MM.1S (cell line): ENCODE data around the gene TMEM250.

ENCODE experiments used
- DNase-seq: peaks from one replicate; pipeline ENCODE4 v3.0.0-alpha.2; 2015
- H2AFZ ChIP-seq: fragments of 300-600 bp; sonication (generic); 2 replicates; pipeline ENCODE4 v1.6.0; 2016; ENCODE audit warnings: antibody characterized with exemption, low read length
- H3F3A ChIP-seq: fragments of 300-600 bp; sonication (generic); 2 replicates; pipeline ENCODE4 v1.6.1; 2016; ENCODE audit warnings: mild to moderate bottlenecking, antibody characterized with exemption, low read length, moderate library complexity, mixed read lengths; ENCODE audit not compliant: insufficient read depth
- H3K27ac ChIP-seq: fragments of 300-600 bp; sonication (generic); 2 replicates; pipeline ENCODE4 v1.5.1; 2016; ENCODE audit warnings: mild to moderate bottlenecking, low read length
- H3K27me3 ChIP-seq: fragments of 300-600 bp; sonication (generic); replicated peaks from 2 replicates; pipeline ENCODE4 v1.6.0; 2016; ENCODE audit warnings: low read length; ENCODE audit not compliant: insufficient read depth
- H3K36me3 ChIP-seq: fragments of 300-600 bp; sonication (generic); replicated peaks from 2 replicates; pipeline ENCODE4 v1.6.1; 2016; ENCODE audit warnings: mild to moderate bottlenecking, low read length, mixed read lengths; ENCODE audit not compliant: insufficient read depth
- H3K4me1 ChIP-seq: fragments of 300-600 bp; sonication (generic); 2 replicates; pipeline ENCODE4 v1.6.1; 2016; ENCODE audit warnings: low read length, mixed read lengths
- H3K4me2 ChIP-seq: fragments of 300-600 bp; sonication (generic); 2 replicates; pipeline ENCODE4 v1.6.0; 2016; ENCODE audit warnings: low read depth, low read length
- H3K4me3 ChIP-seq: fragments of 300-600 bp; sonication (generic); 2 replicates; pipeline ENCODE4 v1.5.1; 2016; ENCODE audit warnings: low read length, mixed read lengths
- H3K79me2 ChIP-seq: fragments of 300-600 bp; sonication (generic); 2 replicates; pipeline ENCODE4 v1.6.1; 2016; ENCODE audit warnings: mixed run types, low read length, mixed read lengths
- H3K9ac ChIP-seq: fragments of 300-600 bp; sonication (generic); 2 replicates; pipeline ENCODE4 v1.6.1; 2016; ENCODE audit warnings: low read length, mixed read lengths
- H3K9me2 ChIP-seq: fragments of 300-600 bp; sonication (generic); replicated peaks from 2 replicates; pipeline ENCODE4 v1.6.1; 2016; ENCODE audit warnings: mild to moderate bottlenecking, low read length, mixed read lengths; ENCODE audit not compliant: insufficient read depth
- H3K9me3 ChIP-seq: fragments of 300-600 bp; sonication (generic); replicated peaks from 2 replicates; pipeline ENCODE4 v1.6.1; 2016; ENCODE audit warnings: mild to moderate bottlenecking, low read length, mixed read lengths; ENCODE audit not compliant: insufficient read depth
- H4K20me1 ChIP-seq: fragments of 300-600 bp; sonication (generic); 2 replicates; pipeline ENCODE4 v1.6.1; 2016; ENCODE audit warnings: mild to moderate bottlenecking, low read length, moderate library complexity, mixed read lengths; ENCODE audit not compliant: insufficient read depth
- EZH2 ChIP-seq: fragments of 300-600 bp; sonication (generic); optimal IDR thresholded peaks from 2 replicates; pipeline ENCODE3; 2017; ENCODE audit warnings: low read depth, mild to moderate bottlenecking, antibody characterized with exemption, low read length, mixed read lengths
- EZH2phosphoT487 ChIP-seq: fragments of 300-600 bp; sonication (generic); IDR thresholded peaks from 2 replicates; pipeline ENCODE4 v1.6.1; 2018; ENCODE audit warnings: antibody characterized with exemption, low read length
- TF ChIP-seq, protein P1 (sequence below): fragments of 300-600 bp; sonication (generic); IDR thresholded peaks from 2 replicates; pipeline ENCODE4 v1.5.1; 2016; ENCODE audit warnings: antibody characterized with exemption, low read length, mixed read lengths

Gene TMEM250

DNA sequence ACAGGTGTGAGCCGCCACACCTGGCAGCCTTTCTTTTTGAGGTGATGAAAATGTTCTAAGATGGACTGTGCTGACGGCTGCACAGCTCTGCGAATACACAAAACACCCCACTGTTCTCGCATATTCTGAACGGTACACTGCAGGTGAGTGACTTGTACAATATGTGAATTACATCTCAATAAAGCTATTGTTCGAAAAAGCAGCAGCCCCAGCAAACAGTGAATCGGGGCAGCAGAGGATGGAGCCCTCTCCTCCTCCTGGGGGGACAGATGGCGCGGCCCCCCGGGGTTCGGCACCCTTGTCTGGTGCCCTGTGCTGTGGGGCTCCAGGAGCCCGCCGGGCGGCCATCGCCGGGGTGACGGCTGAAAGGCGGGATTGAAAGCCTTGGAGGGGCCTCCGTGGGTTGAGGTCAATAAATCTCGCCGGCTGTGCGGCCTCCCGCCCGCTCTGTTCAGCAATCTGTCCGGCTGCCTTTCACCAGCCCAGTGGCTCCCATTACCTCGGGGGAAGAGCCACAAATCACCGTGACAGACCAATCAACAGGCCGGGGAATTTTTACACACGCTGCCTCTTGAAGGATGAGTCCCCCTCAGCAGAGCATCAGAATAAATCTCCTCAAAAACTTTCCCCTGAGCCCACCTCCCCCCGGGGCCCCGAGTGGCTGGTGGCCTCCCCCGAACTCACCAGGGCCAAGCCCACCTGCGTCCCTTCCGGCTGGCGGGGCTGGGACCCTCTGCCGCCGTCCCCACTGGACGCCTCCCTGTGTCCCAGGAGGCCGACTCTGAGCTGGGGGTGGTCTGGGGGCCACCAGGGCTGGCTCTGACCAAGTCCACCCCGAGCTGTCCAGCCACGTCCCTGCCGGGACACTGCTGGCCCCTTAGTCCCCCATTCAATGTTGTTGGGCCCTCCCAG, 37.8 kb upstream of the TMEM250 start:
- DNase-seq, result no peak
- no peaks in the 10 kb centered on the region for H3K36me3 ChIP-seq
- no peaks in the 10 kb centered on the region for H3K79me2 ChIP-seq
- H3K4me1 ChIP-seq, result no peaks in the 10 kb centered on the region
- H3K4me2 ChIP-seq, result no peak overlapping the region
- H3F3A ChIP-seq, result no peaks in the 10 kb centered on the region
- H3K27ac ChIP-seq, result no peak overlapping the region
- peaks cover 94% of the 10 kb centered on the region for H3K27me3 ChIP-seq
- H3K9me3 ChIP-seq, result no peaks in the 10 kb centered on the region
- TF ChIP-seq EZH2, result peak; percentile 32
- TF ChIP-seq, protein P1, sequence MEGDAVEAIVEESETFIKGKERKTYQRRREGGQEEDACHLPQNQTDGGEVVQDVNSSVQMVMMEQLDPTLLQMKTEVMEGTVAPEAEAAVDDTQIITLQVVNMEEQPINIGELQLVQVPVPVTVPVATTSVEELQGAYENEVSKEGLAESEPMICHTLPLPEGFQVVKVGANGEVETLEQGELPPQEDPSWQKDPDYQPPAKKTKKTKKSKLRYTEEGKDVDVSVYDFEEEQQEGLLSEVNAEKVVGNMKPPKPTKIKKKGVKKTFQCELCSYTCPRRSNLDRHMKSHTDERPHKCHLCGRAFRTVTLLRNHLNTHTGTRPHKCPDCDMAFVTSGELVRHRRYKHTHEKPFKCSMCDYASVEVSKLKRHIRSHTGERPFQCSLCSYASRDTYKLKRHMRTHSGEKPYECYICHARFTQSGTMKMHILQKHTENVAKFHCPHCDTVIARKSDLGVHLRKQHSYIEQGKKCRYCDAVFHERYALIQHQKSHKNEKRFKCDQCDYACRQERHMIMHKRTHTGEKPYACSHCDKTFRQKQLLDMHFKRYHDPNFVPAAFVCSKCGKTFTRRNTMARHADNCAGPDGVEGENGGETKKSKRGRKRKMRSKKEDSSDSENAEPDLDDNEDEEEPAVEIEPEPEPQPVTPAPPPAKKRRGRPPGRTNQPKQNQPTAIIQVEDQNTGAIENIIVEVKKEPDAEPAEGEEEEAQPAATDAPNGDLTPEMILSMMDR, result no peak
- H4K20me1 ChIP-seq, result no peaks in the 10 kb centered on the region
- no peak overlapping the region for H2AFZ ChIP-seq
- H3K9ac ChIP-seq, result no peak overlapping the region
- H3K4me3 ChIP-seq, result no peak overlapping the region
- H3K9me2 ChIP-seq, result no peaks in the 10 kb centered on the region

GRCh38 chr9:136155576-136155975, 36.9 kb upstream of the TMEM250 start:
- Histone ChIP-seq H3K9me3 (no peaks in the 10 kb centered on the region), H3K27me3 (peaks cover 91% of the 10 kb centered on the region), H4K20me1 (no peaks in the 10 kb centered on the region), H3F3A (no peaks in the 10 kb centered on the region), H3K36me3 (no peaks in the 10 kb centered on the region), H3K27ac (no peak overlapping the region), H3K4me3 (no peak overlapping the region), H3K9ac (no peak overlapping the region), H3K9me2 (no peaks in the 10 kb centered on the region), H3K4me1 (no peaks in the 10 kb centered on the region), H2AFZ (no peak overlapping the region), H3K79me2 (no peaks in the 10 kb centered on the region), H3K4me2 (no peak overlapping the region)
- DNase-seq, result no peak
- TF ChIP-seq, protein P1, result no peak
- TF ChIP-seq EZH2phosphoT487 (no peak), EZH2 (no peak)

GRCh38 chr9:136154943-136155342, 36.3 kb upstream of the TMEM250 start:
- H3K79me2 ChIP-seq, result no peaks in the 10 kb centered on the region
- H3K4me3 ChIP-seq, result no peak overlapping the region
- no peak overlapping the region for H3K4me2 ChIP-seq
- H3K27me3 ChIP-seq, result peaks cover 90% of the 10 kb centered on the region
- no peaks in the 10 kb centered on the region for H3K4me1 ChIP-seq
- H3K36me3 ChIP-seq, result no peaks in the 10 kb centered on the region
- no peaks in the 10 kb centered on the region for H3F3A ChIP-seq
- no peak overlapping the region for H2AFZ ChIP-seq
- H3K9ac ChIP-seq, result no peak overlapping the region
- no peaks in the 10 kb centered on the region for H3K9me2 ChIP-seq
- H3K9me3 ChIP-seq, result no peaks in the 10 kb centered on the region
- no peak overlapping the region for H3K27ac ChIP-seq
- TF ChIP-seq, protein P1, result no peak
- TF ChIP-seq EZH2, result no peak
- H4K20me1 ChIP-seq, result no peaks in the 10 kb centered on the region
- no peak for DNase-seq
